Hematopoietic multipotent progenitor cell treated with erythropoietin and hydrocortisone succinate and interleukin-3 and kit ligand, for 8 days (in vitro differentiated cells): Measurements from ENCODE around the gene PLEKHA1.
A peak's percentile ranks its signal among the peaks of the same experiment; 100 is the strongest.

ENCODE experiments used
- DNase-seq: peaks from one replicate; pipeline ENCODE4 v3.0.0-alpha.2; 2015

Gene PLEKHA1

GRCh38 chr10:122347170-122347841, 27.2 kb upstream of the PLEKHA1 start:
- no peak for DNase-seq

DNA sequence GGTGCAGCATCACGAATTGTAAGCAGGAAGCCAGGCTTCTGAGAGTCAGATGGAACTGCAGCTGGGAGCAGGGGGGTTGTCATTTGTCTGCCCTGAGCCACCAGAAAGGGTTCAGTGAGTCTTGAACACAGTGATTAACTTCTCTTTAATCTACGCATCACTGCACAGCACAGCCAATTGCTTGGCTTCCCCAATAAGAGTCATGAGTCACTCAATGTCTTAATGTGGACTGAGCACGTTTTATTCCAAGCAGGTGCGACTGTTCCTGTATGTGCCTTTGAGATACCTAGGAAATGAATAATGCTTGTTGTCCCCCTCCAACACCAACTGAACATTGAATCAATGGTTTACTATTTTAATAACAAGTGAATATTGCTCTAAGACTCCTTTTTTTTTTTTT, 26.0 kb upstream of the PLEKHA1 start:
- DNase-seq = no peak

DNA sequence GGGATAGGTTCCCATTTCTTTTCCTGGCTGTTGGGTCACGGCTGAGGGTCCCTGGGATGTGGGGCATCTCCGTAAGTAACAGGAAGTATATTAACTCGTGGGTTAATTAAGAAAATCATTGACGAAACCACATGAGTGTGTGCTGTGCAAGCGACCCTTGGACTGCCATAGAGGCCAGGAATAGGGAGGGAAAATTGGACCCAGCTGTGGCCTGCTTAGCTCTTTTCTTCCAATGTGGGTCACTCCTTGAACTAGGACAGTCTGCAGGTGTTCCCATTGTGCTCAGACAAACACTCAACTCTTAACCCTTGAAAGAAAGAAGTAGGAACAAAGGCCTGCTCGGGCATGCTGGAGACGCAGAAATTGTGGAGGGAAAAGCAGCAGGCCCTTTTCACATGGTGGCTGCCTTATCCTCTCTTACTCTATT, 25.6 kb upstream of the PLEKHA1 start:
- no peak for DNase-seq

- DNase-seq = no peak
These were observed 24.6 kb upstream of the PLEKHA1 start for GRCh38 chr10:122349758-122350369.

DNA sequence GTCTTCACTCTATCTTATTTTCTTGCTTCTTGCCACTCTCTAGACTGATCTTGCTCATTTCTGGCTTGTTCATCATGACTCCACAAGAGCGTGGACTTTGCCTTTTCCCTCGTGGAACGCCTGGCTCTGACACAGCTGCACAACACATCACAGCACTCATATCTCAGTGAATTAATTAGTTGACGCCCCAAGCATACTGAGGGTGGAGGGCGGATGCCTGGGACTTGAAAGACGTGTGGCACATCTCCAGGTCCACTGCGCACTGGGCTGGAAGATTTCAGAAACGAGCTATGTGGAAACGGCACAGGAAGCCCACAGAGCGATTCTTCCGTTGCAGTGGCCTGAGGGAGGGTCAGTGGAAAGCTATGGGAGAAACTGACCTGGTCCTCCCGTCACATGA, 23.6 kb upstream of the PLEKHA1 start:
- no peak for DNase-seq

DNA sequence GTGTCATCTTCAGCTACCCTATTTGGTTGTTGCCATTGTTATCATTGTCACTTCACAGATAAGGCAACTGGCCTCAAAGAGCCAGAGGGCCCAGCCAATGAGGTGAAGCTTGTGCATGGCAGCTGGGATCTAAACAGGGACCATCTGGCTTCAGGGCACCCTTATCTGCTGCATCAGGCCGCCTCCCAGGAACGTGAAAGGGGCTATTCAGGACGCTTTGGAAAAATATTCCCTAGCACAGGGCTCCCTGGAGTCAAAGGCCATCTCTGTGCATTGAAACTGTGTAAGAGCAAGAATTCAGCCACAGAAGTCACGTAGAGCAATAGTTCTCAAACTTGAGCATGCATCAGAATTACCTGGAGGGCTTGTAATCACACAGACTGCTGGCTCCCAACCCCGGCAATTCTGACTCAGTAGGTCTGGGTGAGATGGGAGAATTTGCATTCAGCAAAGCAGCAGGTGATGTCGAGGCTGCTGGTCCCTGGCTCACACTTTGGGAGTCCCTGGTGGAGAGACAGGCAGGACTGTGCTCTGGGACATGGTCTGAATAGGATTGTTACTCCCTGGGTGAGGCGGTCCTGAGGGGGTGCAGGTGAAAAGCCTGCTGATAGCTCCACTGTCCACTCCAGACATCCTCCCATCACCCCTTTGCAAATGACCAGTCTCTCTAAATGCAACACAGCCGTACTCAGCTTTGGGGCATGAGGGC, 21.5 kb upstream of the PLEKHA1 start:
- DNase-seq = no peak

DNA sequence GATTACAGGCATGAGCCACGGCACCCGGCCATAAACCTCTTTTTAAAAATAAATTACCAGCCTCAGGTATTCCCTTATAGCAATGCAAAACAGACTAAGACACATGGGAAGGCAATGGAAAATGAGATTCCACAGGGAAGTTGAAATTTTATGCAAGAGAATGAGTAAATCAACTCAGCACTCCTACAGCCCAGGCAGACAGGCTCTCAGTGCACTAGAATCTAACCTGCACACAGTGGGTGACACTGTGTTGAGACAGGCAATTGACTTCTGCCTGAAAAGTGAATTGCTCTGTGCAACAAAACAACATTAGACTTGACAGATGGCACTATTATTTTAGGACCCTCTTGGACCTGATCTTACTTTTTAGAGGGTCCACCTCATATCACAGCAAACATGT, 20.1 kb upstream of the PLEKHA1 start:
- DNase-seq = no peak

DNA sequence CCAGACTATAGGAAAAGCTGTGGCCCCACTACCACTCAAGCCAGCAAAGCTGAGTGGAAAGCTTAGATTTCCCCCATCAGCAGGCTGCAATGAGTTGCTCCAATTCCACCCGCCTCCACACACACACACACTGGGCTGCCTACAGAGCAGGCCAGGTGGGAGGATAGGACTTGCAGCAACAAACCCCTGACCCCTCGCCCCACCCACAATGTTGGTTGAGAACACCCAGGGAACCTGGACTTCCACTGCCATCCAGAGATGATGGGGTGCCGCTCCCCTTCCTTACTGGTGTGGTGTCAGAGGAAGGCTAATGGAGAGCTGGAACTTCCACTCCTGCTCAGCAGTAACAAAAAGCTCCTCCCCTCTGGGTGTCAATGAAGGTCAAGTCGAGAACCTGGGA, 16.8 kb upstream of the PLEKHA1 start:
- DNase-seq = no peak

GRCh38 chr10:122359621-122360020, 14.9 kb upstream of the PLEKHA1 start:
- DNase-seq = no peak

DNA sequence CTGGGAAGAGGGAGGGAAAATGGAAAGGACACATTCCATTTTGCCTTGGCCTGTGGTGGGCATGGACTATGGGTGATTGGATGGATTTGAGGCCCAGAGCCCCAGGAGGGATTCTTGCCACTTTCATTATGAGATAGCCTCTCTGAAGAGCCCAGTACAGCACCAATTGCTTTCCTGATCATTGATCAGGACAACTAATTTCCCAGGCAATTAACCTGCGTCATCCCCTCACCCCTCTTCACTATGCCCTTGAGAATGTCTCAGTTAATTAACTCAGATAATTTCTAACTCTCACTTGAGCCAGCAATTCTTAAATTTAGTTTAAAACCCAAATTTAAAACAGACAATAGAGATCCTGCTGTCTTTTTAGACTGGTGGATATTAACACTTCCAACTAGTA, 13.5 kb upstream of the PLEKHA1 start:
- no peak for DNase-seq

DNA sequence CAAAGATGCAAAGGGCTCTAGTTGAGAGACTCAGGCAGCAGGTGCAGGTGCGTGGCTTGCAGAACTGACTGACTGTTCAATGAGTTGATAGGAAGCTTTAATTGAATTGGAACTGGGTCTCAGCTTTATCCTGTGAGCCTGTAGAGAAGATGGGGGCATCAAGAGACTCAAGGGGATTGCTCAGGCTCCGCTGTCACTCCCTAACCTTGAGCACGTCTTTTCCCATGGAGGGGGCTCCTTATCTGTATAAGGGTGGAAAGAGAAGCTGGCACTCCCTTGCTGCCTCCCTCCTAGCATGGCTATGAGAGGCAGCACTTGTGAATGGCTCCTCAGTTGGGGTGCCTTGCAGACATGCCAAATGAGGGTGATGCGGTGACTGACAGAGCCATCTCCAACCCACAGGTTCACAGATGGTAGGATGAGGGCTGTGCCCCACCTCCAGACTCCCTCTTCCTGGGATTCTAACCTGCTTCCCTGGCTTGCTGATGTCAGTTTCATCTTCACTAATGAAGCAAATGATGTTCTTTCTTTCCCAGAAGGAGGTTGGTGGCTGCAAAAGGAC, 12.4 kb upstream of the PLEKHA1 start:
- DNase-seq = no peak

DNA sequence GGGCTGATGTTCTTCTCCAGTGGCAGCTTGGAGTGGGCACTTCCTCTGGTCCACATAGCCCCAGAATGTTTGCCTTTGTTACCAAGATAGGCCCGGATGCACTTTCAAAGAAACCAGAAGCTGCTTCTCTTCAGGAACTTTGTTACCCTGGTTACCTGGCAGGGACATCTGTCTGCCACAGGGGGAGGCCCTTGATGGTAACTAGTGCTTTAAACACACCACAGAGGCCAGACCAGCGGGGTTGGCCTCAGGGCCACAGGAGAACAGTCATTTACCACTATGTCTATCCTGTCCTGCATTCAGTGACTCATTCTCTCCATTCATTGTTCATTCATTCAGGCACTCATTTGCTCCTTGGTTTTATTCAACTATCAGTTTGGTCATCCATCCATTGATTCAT, 11.9 kb upstream of the PLEKHA1 start:
- no peak for DNase-seq

GRCh38 chr10:122363311-122363710, 11.2 kb upstream of the PLEKHA1 start:
- no peak for DNase-seq

- no peak for DNase-seq
These were observed 10.6 kb upstream of the PLEKHA1 start for GRCh38 chr10:122363722-122364463.

- DNase-seq = no peak
These were observed 5.8 kb upstream of the PLEKHA1 start for GRCh38 chr10:122368502-122369254.

GRCh38 chr10:122373108-122373507, 1.4 kb upstream of the PLEKHA1 start:
- DNase-seq = no peak

DNA sequence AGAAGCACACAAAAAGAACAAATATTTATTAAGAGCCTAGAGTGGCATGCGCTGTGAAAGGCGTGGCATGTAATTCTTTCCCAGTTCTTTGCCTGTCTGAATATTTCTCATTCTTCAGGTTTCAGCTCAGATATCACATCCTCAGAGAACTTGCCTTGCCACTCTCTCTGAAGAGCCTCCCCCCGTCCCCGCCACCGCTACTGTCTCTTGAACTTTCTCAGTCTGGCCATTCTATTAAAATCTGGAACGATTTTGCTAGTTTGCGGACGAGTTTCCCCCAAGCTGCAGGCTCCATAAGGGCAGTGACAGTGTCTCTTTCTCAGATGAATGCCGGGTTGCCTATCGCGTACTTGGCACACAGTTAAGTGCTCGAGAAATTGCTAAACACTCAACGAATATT, 787 bp upstream of the PLEKHA1 start:
- no peak for DNase-seq

GRCh38 chr10:122374859-122375678, 561 bp downstream of the PLEKHA1 start:
- peak; percentile 1 for DNase-seq

DNA sequence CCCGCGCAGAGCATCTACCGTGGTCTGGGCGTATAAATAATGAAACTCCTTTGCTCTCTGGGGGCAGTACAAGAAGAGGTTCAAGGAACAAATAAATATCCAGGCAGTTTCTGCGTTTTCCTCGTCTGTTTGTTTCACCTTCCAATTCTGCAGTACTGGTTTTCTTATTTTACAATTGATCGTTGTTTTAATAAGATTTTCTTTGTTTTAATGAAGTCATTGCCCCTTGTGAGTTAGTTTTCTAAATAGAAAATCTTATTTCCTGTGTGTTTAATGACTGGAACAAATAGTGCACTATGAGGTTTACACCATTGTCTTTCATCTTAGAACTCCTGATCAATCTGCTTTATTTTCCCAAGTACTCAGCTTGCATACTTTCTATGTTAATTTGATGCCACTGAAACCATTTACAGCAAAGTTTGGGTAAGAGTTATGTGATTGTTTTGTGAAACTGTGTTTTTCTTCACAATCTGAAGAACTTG, 1.2 kb downstream of the PLEKHA1 start:
- no peak for DNase-seq

DNA sequence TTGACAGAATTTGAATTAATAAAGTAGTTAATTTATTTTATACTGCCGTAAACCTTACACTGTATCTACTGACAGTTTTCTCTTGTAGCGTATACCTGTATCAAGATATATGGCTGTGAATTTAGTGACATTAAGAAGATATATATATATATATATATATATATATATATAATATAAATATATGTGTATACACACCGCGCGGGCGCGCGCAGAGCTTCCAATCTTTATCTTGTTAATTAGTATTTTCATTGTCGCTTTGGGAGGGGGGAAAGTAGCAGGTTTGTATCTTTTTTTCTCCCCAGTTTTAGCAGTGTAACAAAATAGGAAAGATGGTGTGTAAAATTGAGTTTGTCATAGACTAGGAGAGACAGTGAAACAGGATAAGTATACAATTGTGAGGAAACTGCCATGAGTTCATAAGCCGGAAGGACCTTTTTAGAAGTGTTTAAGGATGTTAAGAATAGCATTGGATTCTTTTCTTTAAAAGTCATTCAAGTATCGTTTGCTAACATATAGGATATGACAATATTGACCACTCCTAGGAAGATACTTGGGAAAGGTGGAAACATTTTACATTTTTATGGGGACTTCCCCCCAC, 2.0 kb downstream of the PLEKHA1 start:
- DNase-seq = no peak

- no peak for DNase-seq
These were observed 4.5 kb downstream of the PLEKHA1 start for GRCh38 chr10:122379041-122379440.
